ENCODE results near the gene CLTCL1.

DNA sequence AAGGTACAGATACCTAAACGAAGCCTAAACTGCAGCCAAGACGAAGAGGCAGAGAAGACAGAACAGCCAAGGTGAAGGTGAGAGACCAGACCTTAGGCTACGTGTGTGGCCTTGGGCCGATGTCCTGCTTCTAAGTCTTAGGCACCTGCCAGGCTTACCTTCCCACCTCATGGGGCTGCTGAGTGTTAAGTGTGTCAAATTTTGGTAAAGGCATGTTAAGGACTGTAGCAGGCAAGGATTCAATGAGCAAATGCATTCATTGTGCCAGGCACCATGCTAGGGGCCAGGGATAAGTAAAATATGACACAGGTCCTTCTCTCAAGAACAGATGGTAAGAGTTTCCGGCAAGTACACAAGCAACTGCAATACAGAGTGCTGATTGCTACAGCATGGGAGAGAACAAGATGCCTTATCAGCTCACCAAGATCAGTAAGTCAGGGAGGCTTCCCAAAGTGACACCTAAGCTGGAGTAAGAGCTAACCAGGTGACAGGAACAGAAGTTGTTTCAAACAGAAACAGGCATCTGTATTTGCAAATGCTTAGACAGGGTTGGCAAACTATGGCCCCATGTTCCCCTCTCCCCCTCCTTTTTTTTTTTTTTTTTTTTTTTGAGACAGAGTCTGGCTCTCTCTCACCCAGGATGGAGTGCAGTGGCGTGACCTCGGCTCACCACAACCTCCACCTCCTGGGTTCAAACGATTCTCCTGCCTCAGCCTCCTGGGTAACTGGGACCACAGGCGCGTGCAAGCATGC is 46.7 kb downstream of the CLTCL1 start:
- TF ChIP-seq SIN3A (IDR thresholded peaks at IDR 0.05; ENCODE audit: borderline replicate concordance, insufficient read depth, low read depth, low read length), result no peak
- no peak for TF ChIP-seq POLR2AphosphoS5 (IDR thresholded peaks at IDR 0.05; ENCODE audit: low read depth, low read length)
- TF ChIP-seq, protein P1, sequence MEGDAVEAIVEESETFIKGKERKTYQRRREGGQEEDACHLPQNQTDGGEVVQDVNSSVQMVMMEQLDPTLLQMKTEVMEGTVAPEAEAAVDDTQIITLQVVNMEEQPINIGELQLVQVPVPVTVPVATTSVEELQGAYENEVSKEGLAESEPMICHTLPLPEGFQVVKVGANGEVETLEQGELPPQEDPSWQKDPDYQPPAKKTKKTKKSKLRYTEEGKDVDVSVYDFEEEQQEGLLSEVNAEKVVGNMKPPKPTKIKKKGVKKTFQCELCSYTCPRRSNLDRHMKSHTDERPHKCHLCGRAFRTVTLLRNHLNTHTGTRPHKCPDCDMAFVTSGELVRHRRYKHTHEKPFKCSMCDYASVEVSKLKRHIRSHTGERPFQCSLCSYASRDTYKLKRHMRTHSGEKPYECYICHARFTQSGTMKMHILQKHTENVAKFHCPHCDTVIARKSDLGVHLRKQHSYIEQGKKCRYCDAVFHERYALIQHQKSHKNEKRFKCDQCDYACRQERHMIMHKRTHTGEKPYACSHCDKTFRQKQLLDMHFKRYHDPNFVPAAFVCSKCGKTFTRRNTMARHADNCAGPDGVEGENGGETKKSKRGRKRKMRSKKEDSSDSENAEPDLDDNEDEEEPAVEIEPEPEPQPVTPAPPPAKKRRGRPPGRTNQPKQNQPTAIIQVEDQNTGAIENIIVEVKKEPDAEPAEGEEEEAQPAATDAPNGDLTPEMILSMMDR (IDR thresholded peaks at IDR 0.05), result no peak
